HG03103 (cell line): ENCODE data around the gene SH3RF1.
"Not testable (repeated sequence)": the region's sequence is repeated elsewhere in the genome, so short reads cannot be mapped to it uniquely, and the experiment has no call there.

Experiments used
- ATAC-seq: cut with Tn5 transposase; IDR thresholded peaks from one replicate; pipeline ENCODE4 v1.9.1; 2021; ENCODE audit warnings: low read depth; ENCODE audit not compliant: unreplicated experiment

SH3RF1 gene

DNA sequence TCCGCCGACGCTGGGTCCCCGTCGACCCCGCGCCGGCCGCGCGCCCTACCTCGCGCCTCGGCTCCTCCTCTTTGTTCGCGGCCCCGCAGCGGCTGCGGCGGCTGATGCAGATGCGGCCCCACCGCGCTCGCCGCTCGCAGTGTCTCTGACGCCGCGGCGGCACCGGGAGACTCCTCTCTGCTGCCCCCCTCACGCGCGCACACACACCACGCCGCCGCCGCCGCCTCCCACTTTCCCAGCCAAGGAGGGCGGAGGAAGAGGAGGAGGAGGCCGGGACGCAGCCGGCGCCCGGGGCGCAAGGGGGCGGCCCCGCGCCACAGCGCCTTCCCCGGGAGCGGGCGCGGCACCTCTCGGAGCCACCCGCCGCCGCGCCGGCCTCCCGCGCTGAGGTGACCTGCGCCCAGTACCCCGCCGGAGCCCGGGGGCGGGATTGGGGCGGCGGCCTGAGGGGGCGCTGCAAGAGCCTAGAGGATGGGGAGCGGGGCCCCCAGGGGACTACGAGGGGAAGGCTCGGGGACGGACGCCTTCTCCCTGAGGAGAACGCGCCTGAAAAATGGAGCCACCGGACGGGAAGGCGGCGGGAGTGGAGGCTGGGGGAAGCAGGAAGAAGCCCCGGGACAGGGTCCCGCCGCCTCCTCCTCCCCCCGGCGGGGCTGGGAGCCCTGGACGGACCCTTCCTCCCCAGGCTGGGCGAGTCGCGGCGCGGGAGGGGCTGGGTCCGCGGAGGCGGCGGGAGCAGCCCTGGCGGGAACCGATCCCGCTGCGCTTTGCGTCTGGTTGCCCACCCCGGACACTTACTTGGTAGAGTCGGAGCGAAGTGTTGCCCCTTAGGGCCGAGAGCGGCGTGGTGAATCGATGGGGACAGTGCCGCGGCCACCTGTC lies at the start of gene SH3RF1:
Gene SH3RF1, minus strand, starts transcription at position 147 of the 882 bp plus-strand sequence. CDS start 1,744 bp downstream, outside the sequence.
- ATAC-seq = peak; percentile 50

- no peak for ATAC-seq
Observed at GRCh38 chr4:169315530-169316343, 45.0 kb upstream of the SH3RF1 start.

DNA sequence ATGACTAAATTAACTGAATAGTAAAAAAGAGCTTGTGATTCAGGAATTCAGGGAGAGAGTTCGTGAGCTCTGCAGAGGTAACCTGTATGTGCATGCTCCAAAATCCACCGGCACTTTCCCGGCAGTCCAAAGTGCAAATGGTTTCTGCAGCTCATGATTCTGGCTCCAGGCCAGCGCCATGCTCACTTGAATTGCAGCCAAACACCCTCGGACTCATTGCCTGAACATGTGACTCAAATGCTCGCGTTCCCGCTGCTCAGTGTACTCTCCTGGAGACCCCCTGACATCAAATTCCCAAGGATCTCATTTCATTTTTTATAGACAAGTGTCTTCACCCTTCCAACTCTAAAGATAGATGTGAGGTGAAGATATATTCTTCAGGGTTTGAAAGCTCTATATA lies 44.1 kb upstream of the SH3RF1 start:
- ATAC-seq = no peak

DNA sequence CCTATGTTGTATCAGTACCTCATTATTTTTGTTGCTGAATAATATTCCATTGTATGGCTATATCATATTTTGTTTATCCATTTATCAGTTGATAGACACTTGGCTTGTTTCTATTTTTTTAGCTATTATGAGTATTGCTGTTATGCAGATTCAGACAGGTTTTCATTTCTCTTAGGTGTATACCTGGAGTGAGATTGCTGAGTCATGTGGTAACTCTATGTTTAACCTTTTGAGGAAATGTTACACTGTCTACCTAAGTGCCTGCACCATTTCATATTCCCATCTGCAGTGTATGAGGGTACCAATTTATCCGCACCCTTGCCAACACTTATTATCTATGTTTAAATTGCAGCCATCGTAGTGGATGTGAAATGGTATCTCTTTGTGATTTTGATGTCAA lies 43.0 kb upstream of the SH3RF1 start:
- ATAC-seq = no peak

DNA sequence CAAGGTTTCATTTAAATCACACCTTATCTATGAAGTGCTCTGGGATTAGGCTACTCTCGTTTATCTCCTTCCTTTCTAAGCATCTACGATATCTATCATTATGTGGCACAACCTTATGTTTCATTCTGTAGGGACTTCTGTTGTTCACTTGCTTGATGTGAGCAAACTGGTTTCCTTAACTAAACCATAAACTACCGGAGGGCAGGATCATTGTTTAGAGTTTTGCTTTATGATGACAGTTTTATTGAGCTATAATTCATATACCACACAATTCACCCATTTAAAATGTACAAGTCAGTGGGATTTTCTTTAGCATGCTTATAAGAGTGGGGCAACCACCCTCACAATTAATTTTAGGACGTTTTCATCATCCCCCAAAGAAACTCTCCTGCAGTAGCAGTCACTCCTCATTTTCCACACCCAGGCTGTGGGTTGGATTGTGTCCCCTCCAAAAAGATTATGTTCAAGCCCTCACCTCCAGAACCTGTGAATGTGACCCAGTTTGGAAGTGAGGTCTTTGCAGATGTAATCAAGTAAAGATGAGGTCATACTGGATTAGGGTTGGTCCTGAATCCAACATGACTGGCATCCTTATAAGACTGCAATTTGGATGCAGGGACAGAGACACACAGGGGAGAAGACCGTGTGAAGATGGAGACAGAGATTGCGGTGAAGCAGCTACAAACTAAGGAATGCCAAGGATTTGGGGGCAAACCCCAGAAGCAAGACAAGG lies 42.1 kb upstream of the SH3RF1 start:
- ATAC-seq = no peak

GRCh38 chr4:169311643-169312365 lies 41.0 kb upstream of the SH3RF1 start:
- ATAC-seq = peak; percentile 69

DNA sequence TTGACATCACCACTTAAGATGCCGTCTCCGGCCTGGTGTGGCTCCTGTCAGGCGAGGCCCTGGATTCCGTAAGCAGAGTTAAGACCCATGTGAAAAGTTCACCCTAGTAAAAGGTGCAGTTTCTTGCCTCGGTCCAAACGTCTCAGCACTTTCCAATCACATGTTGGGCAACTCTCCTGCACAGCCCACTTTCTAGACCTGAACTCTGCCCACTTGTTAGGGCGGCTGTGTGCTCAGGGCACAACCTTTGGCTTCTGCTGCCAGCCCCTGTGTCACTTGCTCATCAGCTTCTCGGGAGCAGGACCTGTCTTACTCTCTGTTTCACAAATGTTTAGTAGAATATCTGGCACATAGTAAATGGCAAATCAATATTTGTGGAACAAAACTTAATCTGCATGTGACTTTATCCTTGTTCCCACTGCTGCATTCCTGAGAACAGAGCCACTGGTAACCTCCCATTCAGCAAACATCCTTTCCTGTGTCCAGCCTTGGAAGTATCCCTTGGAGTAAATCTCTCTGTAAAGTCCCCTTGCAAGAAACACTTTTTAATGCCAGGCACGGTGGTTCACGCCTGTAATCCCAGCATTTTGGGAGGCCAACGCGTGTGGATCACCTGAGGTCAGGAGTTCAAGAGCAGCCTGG lies 38.7 kb upstream of the SH3RF1 start:
- no peak for ATAC-seq

- no peak for ATAC-seq
Observed at GRCh38 chr4:169307576-169307975, 36.8 kb upstream of the SH3RF1 start.

DNA sequence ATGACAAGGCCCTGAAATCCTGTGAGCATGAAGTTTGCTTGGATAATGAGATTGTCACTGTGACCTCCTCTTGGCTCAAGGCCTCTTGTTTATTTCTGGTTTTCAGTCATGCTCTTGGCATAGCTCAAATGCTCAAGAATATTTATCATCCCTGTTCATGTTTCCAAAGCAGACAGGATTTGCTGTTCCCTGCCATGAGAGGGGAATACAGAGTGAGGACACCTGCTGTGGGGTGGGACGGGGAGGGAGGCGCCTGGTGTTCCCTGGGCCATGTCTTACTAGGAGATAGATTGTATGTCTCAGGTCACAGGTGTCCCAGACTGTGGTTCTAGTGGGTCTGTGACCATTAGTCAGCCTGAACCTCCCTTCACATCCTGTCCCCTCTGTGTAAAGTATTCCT lies 34.9 kb upstream of the SH3RF1 start:
- no peak for ATAC-seq

DNA sequence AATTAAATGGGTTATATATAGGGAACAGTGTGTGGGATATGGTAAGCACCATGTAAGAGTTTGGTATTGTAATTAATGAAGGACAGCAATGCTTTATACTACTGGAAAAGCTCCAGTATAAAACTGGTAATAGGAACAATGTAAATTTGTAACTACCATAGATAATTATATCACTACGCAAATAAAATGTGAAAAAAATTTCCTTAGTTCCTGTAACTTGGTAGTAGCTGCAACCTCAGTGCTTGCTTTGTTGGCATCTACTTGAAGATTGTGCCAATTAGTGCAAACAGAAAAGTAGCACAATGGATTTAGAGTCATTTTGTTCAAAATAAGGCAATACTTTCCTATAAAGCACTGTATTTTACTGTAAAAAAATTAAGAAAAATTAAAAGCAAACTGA lies 34.4 kb upstream of the SH3RF1 start:
- ATAC-seq = no peak

DNA sequence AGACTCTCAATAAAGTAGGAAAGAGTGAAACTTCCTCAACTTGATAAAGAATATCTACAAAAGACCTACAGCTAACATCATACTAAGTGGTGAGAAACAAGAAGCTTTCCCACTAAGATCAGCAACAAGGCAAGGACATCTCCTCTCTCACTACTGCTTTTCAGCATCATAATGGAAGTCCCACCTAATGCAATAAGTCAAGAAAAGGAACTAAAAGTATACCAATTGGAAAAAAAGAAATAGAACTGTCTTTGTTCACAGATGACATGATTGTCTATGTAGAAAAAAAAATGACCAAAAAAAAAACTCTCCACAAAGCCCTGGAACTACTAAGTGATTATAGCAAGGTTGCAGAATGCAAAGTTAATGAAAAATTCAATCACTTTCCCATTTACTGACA lies 25.1 kb upstream of the SH3RF1 start:
- peak; percentile 30 for ATAC-seq

DNA sequence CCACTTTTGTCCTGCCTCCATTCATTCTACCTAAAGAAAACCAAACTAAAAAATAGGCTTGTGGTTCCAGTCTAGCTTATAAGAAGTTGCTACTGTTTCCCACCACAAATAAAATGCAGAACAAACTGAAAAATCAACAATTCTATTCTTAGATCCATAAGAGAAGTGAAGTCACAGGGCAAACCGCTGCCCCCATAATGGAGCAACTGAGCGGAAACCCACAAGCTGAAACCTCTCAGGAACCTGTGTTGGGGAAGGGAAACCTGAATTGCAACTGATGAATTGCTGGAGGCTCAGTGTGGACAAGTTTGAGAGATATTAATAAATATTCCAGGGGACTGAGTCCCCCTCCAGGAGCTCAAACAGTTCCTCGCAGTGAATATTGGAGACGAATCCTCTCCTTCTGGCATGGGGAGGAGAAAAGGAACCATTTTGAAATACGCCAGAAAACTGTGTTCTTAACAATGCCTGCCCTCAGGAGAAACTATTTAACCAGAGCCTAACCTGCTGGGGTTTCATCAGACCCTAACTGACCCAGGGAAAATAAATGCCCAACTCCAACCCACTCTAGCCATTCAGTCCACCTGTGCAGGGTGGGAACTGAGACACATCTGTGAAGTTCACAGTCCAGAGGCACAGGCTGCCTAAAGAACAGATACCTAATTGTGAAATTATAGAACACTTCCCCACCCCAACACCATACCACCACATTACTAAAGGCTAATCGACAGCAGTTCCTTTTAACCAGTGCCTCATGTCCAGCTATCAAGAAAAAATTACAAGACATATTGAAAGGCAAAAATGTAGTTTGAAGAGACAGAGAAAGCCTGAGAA lies 22.8 kb upstream of the SH3RF1 start:
- peak; percentile 81 for ATAC-seq

GRCh38 chr4:169287983-169288382 lies 17.2 kb upstream of the SH3RF1 start:
- not testable (repeated sequence) for ATAC-seq

- no peak for ATAC-seq
Observed at GRCh38 chr4:169286562-169287301, 16.0 kb upstream of the SH3RF1 start.

DNA sequence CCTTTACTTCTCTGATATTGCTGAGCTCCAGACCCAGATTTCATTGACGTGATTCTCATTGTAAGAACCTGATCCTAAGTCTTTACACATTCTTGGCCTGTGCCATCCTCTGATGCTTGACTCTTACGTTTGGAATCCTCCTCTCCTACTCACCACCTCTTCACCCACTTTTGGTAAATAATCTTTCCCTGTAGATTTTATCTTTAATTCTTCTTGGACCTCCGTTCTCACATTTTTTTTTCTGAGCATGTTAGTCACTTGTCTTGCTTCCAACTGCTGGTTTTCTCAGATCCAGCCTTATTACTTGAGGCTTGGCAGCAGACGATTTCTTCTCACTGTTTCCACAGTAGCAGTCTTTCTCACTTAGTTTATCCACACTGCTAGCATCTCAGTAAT lies 12.4 kb upstream of the SH3RF1 start:
- ATAC-seq = no peak

DNA sequence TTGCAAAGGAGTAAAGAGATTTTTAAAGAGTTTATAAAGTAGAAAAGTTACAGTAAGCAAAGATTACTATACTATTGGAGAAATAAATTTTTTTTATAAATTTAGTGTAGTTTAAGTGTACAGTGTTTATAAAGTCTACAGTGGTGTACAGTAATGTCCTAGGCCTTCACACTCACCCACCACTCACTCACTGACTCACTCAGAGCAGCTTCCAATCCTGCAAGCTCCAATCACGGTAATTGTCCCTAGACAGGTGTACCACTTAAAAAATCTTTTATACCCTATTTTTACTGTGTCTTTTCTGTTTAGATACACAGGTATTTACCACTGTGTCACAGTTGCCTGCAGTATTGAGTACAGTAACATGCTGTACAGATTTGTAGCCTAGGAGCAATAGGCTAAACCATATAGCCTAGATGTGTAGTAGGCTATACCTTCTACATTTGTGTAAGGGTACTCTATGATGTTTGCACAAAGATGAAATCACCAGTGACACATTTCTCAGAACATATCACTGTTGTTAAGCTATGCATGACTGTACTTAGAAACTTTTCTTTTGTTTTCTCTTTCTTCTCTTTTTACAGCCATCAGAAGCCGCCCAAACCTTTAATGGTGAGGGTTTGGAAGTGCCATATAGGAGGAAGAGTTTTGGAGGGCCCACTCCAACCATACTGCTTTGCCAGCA lies 11.8 kb upstream of the SH3RF1 start:
- ATAC-seq = no peak

DNA sequence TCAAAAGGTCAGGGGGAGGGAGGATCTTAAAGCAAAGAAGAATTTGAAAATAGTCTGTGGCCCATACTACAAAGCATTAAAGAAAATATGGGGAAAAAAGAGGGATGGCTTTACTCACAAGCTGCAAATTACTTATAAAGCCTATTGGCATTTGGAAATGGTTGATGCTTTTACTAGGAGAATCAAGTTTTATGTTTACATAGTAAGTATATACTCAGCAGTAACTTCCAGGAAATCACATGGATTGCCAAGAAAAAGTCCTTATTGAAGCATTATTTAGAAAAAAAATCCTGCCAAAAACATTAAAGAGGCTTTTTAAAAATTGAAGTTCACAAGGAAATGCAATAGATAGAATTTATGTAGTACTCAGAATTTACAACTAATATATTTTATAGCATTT lies 8.4 kb upstream of the SH3RF1 start:
- no peak for ATAC-seq

DNA sequence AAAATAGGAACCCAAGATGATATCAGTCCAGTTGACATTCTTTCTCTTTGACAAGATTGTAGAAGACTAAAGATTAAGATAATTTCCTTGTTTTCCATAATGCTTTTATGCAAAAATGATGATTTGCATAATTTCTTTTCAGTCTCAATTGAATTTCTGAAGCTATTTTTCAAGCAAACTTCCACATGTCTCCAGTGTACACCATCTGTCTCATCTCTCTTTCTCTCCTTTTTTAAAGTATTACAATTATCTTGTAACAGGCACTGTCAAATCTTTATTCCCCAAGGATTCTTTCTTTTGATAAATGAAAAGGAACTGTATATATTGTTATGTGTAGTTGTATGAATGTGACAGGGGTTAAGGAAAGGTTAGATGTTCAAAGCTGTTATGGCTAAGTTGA lies 7.9 kb upstream of the SH3RF1 start:
- no peak for ATAC-seq
